Activated CD4-positive, alpha-beta T cell treated with anti-CD3 and anti-CD28 coated beads, Interleukin-2, amount 10 ng/mL, durations not matched to agents 24 days and 14 days (primary cell): ENCODE data around the gene SRSF2. TPM values are rescaled to one million over a fixed set of nuclear protein-coding genes. Genes with fewer than 3 reads are reported as not detected.

Source experiments
- DNase-seq: peaks from one replicate; pipeline ENCODE4 v3.0.0; 2022
- H3K27ac Mint-ChIP-seq: one replicate; pipeline ENCODE4 v1.8.0; 2022; ENCODE audit warnings: mild to moderate bottlenecking, mixed read lengths
- H3K27me3 Mint-ChIP-seq: one replicate; pipeline ENCODE4 v1.8.0; 2022; ENCODE audit warnings: mixed read lengths
- H3K36me3 Mint-ChIP-seq: one replicate; pipeline ENCODE4 v1.8.0; 2022; ENCODE audit warnings: low read depth, mild to moderate bottlenecking, mixed read lengths
- H3K4me1 Mint-ChIP-seq: one replicate; pipeline ENCODE4 v1.8.0; 2021; ENCODE audit warnings: mixed read lengths
- H3K4me3 Mint-ChIP-seq: one replicate; pipeline ENCODE4 v1.8.0; 2022; ENCODE audit warnings: mild to moderate bottlenecking, moderate library complexity, mixed read lengths
- H3K9me3 Mint-ChIP-seq: one replicate; pipeline ENCODE4 v1.8.0; 2021; ENCODE audit warnings: mixed read lengths
- intact Hi-C: fragments of 100-400 bp; cut with micrococcal nuclease; formaldehyde crosslinking; loops from one replicate; pipeline ENCODE4 v1.15.1; 2023
- total RNA-seq: library from RNA; stranded (reverse); gene quantifications from 2 replicates; pipeline ENCODE4 v1.2.3, GENCODE V29; 2022

SRSF2 gene, protein sequence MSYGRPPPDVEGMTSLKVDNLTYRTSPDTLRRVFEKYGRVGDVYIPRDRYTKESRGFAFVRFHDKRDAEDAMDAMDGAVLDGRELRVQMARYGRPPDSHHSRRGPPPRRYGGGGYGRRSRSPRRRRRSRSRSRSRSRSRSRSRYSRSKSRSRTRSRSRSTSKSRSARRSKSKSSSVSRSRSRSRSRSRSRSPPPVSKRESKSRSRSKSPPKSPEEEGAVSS
- total RNA-seq, result 515 and 539 TPM in 2 replicates

DNA sequence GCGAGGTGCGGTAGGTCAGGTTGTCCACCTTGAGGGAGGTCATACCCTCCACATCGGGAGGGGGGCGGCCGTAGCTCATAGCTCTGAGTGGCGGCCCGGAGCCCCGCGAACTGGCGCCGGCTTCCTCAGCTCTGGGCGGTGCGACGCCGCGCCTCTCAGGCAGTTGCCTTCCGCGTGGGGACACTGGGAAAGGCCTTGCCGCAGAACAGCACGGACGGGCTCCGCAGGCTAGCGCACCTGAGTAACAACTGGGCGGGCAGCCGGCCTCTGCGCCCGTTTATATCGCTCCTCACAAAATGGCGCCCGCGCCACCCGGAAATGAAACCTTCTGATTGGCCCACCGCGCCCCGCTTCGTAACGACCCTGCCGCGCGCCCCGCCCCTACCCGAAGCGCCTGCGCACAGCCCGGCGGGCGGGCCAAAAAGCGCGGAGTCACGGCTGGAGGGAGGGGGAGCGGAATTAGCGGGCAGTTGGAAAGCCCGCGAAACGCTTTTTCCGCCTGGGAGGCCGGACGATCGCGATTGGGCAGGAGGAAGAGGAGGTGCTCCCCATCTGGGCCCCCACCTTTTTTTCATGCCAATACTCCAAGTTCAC is at the start of gene SRSF2:
TSS of gene SRSF2 (minus strand) at position 250 of the 594 bp plus-strand sequence. CDS start at position 79, 171 bp downstream.
- Mint-ChIP-seq H3K9me3 (no peaks in the 10 kb centered on the region), H3K27ac (peak within 1 kb of the TSS; percentile 100), H3K4me3 (peak within 1 kb of the TSS; percentile 92), H3K36me3 (peaks cover 47% of the 10 kb centered on the region), H3K4me1 (peaks cover 37% of the 10 kb centered on the region), H3K27me3 (no peaks in the 10 kb centered on the region)
- DNase-seq, result peak; percentile 100
- intact Hi-C loops, result loop anchor here (1.0 to 10.0 kb wide), 8 partner anchors 11 to 715 kb away; partner anchors contain the start of genes GALR2, JMJD6, METTL23 and SEC14L1

DNA sequence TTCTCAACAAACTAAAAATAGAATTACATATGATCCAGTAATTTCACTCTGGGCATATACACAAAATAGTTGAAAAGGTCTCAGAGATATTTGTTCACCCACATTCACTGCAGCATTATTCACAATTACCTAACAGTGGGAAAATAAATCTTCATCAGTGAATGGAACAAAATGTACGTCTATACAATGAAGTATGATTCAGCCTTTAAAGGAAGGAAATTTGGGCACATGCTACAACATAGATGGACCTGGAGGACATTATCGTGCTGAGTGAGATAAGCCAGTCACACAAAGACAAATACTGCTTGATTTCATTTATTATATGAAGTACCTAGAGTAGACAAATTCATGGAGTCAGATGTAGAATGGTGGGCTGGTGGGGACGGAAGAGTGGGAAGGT is 47.8 kb upstream of the SRSF2 start:
- Mint-ChIP-seq H3K4me1 (peaks cover 10% of the 10 kb centered on the region), H3K36me3 (peaks cover 4% of the 10 kb centered on the region), H3K27ac (no peak overlapping the region), H3K9me3 (no peaks in the 10 kb centered on the region), H3K27me3 (no peaks in the 10 kb centered on the region), H3K4me3 (no peak overlapping the region)
- intact Hi-C loops, result no loop called here
- no peak for DNase-seq

DNA sequence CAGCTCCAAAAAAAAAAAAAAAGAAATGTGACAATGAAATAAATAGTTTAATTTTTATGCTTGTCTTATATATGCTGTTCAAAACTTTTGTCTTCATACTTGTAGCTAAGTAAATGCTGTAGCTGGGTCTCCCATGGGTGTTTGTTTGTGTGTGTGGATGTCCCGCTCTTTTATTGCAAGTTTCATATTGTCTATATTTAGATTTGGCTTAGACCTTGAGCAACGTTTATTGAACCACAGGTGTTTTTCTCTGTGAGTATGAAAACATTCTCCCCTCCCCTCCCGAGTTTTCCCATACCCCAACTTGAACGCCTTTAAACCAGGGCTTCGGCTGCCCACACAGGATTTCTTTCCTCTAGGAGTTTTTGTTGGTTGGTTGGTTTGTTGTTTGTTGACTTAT is 46.0 kb upstream of the SRSF2 start:
- Mint-ChIP-seq H3K36me3 (peaks cover 8% of the 10 kb centered on the region), H3K4me1 (peaks cover 10% of the 10 kb centered on the region), H3K27me3 (no peaks in the 10 kb centered on the region), H3K4me3 (no peak overlapping the region), H3K9me3 (no peaks in the 10 kb centered on the region), H3K27ac (no peak overlapping the region)
- intact Hi-C loops, result no loop called here
- DNase-seq, result no peak

DNA sequence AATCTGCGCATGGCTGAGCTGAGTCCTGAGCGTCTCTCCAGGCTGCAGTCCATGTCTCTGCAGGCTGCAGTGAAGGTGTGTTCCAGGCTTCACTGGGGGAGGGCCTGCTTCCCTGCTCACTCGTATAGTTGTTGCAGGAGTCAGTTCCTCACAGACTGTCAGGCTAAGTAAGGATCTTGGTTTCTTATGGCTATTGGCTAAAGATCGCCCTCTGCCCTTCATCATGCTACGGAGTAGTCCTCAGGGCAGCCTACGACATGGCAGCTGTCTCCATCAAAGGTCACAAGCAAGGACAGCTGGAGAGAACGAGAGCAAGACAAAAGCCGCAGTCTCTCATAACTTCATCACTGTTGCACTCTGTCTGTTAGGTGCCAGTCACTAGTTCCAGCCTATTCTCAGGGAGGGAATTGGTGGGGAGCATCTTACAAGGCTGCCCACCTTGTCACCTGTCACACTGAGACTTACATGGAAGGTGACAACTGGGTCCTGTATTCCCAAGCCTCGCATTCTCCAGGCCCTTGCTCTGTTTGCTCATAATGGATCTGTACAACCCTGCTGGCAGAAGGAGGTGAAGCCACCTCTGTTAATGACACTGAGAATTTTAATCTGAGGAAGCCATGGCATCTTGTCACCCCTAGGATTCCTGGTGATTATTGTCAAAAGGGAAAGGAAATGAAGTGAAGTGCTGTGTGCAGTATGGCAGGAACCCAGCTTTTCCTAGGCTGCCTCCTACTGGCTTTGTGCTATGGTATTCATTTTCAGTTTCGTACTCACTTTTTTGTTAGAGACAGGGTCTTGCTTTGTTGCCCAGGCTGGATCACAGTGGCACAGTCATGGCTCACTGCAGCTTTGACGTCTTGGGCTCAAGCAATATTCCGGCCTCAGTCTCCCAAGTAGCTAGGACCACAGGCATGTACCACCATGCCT is 44.2 kb upstream of the SRSF2 start:
- DNase-seq, result peak; percentile 62
- no peaks in the 10 kb centered on the region for H3K9me3 Mint-ChIP-seq
- intact Hi-C loops, result no loop called here
- H3K36me3 Mint-ChIP-seq, result peaks cover 13% of the 10 kb centered on the region
- H3K4me1 Mint-ChIP-seq, result no peaks in the 10 kb centered on the region
- no peak overlapping the region for H3K4me3 Mint-ChIP-seq
- H3K27me3 Mint-ChIP-seq, result no peaks in the 10 kb centered on the region
- H3K27ac Mint-ChIP-seq, result no peak overlapping the region

DNA sequence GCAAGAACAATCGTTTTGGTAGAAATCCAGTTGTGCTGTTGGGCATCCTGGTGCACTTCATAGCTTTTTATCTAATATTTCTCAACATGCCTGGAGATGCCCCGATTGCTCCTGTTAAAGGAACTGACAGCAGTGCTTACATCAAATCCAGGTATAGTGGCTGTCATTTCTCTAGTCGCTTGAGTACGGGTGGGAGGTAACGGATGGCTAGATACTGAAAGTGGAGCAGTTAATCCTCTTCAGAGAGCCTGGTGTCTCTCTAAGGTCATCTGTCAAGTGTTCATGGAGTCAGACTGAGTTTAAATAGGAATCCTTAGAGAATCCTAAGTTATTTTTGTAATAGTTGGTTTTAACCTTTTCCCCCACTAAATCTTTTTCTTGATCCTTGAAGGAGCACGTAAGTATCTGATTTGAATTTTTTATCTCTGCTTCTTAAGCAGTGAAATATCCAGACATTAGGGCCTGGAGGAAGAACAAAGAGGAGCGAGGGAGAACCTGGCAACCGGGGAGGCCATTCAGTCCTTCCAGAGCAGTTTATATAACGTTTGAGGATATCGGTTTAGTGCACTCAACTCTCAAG is 38.0 kb upstream of the SRSF2 start:
- no peak overlapping the region for H3K4me3 Mint-ChIP-seq
- DNase-seq, result no peak
- no peak overlapping the region for H3K27ac Mint-ChIP-seq
- intact Hi-C loops, result no loop called here
- peaks cover 6% of the 10 kb centered on the region for H3K9me3 Mint-ChIP-seq
- H3K4me1 Mint-ChIP-seq, result peaks cover 20% of the 10 kb centered on the region
- peaks cover 51% of the 10 kb centered on the region for H3K36me3 Mint-ChIP-seq
- H3K27me3 Mint-ChIP-seq, result no peaks in the 10 kb centered on the region

DNA sequence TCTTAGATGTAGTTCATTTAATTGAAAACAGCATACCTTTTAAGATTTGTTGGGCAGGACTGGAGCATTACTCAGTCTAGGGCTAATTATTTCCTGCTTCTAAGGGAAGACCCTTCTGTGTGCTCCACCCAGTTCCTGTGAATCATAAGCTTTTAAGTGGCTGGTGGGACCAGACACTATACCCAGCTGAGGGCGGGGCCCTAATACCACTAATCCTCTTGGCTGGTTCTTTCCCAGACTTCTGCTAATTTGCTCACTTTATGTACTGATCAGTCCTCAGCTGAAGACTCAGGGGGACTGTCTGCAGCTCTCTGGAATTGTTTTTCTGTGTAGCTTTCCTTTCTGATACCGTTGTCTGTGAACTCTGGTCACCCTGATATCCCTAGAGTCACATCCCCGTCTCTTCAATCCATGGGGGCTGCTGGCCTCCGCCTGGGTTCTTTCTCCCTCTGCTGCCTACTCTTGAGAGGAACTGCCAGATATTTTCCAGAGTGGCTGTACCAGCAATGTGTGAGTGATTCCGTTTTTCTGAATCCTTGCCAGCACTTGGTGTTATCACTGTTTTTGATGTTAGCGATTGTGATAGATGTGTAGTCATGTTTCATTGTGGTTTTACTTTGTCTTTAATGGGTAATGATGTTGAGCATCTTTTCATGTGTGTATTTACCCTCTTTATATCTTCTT is 35.9 kb upstream of the SRSF2 start:
- peaks cover 20% of the 10 kb centered on the region for H3K4me1 Mint-ChIP-seq
- peak; percentile 74 for DNase-seq
- peaks cover 52% of the 10 kb centered on the region for H3K36me3 Mint-ChIP-seq

DNA sequence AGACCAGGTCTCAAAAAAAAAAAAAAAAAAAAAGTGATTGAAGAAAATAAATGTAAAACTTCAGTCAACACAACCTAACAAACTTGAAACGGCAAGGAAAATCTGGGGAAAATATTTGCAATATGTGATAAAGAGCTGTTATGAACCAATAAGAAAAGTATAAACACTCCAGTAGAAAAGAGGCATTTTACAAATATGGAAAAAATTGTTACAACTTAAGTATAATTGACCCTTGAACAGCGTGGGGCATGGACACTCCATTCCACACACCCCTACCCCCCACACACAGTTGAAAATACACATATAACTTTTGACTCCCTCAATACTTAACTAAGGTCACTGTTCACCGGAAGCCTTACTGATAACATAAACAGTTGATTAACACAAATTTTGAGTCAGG is 21.4 kb upstream of the SRSF2 start:
- H3K27ac Mint-ChIP-seq, result no peak overlapping the region
- intact Hi-C loops, result no loop called here
- H3K36me3 Mint-ChIP-seq, result peaks cover 25% of the 10 kb centered on the region
- H3K27me3 Mint-ChIP-seq, result no peaks in the 10 kb centered on the region
- no peak overlapping the region for H3K4me3 Mint-ChIP-seq
- peaks cover 8% of the 10 kb centered on the region for H3K4me1 Mint-ChIP-seq
- no peaks in the 10 kb centered on the region for H3K9me3 Mint-ChIP-seq
- no peak for DNase-seq

More for the DNA sequence above, 35.9 kb upstream of the SRSF2 start:
- Mint-ChIP-seq H3K9me3 (peaks cover 6% of the 10 kb centered on the region), H3K27me3 (no peaks in the 10 kb centered on the region), H3K4me3 (peak overlapping the region; percentile 71), H3K27ac (peak overlapping the region; percentile 82)
- intact Hi-C loops, result no loop called here

DNA sequence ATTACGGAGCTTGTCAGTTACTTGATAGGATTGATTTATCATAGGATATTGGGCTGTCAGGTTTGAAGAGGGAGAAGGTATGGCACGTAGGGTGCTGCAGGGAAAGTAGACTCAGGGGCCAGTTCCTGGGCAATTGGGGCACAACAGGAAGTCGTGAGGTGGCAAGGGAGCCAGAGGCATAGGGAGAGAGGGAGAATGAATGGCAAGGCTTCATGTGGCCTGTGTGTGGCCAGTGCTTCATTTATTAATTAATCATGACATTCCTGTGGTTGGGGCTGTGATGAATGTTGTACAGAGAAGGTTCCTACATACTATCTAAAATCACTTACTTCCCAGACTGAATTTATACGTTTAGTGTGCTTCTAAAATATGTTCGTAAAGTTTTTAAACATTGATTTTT is 20.1 kb upstream of the SRSF2 start:
- intact Hi-C loops, result no loop called here
- Mint-ChIP-seq H3K4me1 (peaks cover 18% of the 10 kb centered on the region), H3K27ac (no peak overlapping the region), H3K4me3 (no peak overlapping the region), H3K36me3 (peaks cover 31% of the 10 kb centered on the region), H3K9me3 (no peaks in the 10 kb centered on the region), H3K27me3 (no peaks in the 10 kb centered on the region)
- no peak for DNase-seq

DNA sequence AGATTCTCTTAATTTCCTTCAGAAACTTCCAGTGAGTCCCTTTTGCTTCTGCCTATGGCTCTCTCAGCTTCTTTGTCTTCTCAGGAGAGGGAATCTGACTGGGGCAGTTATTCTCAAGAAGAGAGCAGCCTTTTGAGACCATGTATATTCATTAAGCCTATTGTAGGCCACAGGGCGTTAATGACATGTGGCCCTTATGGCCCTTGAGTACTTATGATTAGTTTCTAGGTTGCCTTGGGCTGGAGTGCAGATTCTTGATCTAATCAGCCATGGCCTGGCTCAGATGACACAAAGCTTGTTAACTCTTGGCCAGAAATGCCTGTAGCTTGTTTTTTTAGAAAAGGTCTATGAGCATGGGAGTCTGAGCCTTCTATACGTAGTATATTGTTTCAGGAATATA is 18.2 kb upstream of the SRSF2 start:
- intact Hi-C loops, result no loop called here
- peaks cover 21% of the 10 kb centered on the region for H3K4me1 Mint-ChIP-seq
- no peaks in the 10 kb centered on the region for H3K27me3 Mint-ChIP-seq
- H3K27ac Mint-ChIP-seq, result no peak overlapping the region
- no peaks in the 10 kb centered on the region for H3K9me3 Mint-ChIP-seq
- DNase-seq, result no peak
- H3K4me3 Mint-ChIP-seq, result no peak overlapping the region
- peaks cover 34% of the 10 kb centered on the region for H3K36me3 Mint-ChIP-seq

DNA sequence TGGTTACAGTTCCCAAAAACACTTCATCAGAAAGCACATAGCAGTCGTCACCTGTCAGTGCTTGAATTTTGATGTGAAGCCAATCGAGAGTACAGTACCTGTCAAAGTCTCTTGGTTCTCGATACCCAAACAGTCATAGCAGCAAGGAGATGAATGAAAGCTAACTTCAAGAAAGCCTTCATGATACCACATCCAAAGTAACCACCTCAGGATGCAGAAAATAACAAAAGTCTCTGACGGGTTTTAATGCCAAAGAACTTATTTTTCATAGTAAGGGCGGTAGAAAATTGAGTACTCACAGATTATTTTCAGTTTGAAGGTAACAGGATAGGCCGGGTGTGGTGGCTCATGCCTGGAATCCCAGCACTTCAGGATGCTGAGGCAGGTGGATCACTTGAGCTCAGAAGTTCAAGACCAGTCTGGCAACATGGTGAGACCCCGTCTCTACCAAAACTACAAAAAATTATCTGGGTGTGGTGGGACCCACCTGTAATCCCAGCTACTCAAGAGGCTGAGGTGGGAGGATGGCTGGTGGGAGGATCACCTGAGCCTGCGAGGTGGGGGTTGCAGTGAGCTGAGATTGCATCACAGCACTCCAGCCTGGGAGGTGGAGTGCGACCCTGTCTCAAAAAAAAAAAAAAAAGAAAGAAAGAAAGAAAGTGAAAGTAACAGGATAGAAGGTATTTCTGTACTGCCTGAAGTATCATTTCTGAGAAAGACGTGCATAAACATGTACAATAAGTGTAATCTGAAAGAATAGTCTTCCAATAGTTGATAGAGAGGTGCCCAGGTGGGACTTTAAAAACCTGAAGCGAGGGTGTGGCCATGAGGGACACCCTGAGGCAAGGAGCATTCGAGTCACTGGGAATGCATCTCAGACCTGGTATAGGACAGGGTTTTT is 16.2 kb upstream of the SRSF2 start:
- Mint-ChIP-seq H3K4me1 (peaks cover 23% of the 10 kb centered on the region), H3K4me3 (peak overlapping the region; percentile 89), H3K27me3 (no peaks in the 10 kb centered on the region), H3K36me3 (peaks cover 38% of the 10 kb centered on the region), H3K9me3 (no peaks in the 10 kb centered on the region), H3K27ac (peak overlapping the region; percentile 92)
- DNase-seq, result peak; percentile 77
- intact Hi-C loops, result loop anchor here (2.0 kb wide), 1 partner anchor 15 kb away; the partner anchor contains the start of gene MFSD11

DNA sequence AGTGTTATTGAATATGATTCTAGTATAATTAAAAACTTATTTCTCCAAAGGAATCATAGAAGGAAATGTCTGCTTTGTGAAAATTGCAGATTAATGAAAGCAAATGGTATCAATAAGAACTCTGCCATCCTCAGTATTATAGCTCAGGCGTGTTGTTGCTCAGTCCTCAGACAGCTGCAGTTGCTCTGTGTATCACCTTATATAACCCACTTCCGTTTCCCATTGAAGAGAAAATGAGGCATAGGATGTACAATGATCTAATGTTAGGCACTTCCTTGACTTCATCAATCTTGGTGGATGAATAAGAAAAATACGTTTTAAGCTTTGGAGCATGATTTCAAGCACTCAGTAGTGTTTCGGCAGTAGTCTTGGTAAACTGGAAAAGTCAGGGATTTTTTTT is 14.9 kb upstream of the SRSF2 start:
- DNase-seq, result peak; percentile 61
- intact Hi-C loops, result loop anchor here (2.0 kb wide), 1 partner anchor 13 kb away; the partner anchor contains the start of gene MFSD11

DNA sequence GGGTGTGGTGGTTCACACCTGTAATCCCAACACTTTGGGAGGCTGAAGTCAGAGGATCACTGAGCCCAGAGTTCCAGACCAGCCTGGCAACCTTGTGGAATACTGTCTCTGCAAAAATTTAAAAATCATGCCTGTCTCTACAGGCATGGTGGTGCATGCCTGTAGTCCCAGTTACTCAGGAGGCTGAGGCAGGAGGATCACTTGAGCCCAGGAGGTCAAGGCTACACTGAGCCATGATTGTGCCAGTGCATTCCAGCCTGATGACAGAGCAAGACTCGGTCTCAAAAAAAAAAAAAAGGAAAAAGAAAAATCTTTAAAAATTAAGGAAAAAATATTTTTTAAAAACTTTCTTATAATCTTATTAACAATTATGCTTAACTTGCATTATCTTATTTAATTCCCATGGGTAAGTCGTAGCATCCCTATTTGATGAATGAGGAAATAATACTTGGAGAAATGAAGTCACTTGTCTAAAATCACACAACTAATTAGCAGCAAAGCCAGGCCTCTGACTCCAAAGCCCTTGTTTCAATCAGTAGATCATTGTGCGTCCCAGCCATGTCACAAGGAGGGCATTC is 14.4 kb upstream of the SRSF2 start:
- no peaks in the 10 kb centered on the region for H3K27me3 Mint-ChIP-seq
- H3K9me3 Mint-ChIP-seq, result no peaks in the 10 kb centered on the region
- peaks cover 33% of the 10 kb centered on the region for H3K36me3 Mint-ChIP-seq
- H3K4me3 Mint-ChIP-seq, result no peak overlapping the region
- H3K4me1 Mint-ChIP-seq, result peaks cover 19% of the 10 kb centered on the region
- H3K27ac Mint-ChIP-seq, result no peak overlapping the region
- no peak for DNase-seq
- intact Hi-C loops, result no loop called here

More for the DNA sequence above, 14.9 kb upstream of the SRSF2 start:
- H3K9me3 Mint-ChIP-seq, result no peaks in the 10 kb centered on the region
- peaks cover 20% of the 10 kb centered on the region for H3K4me1 Mint-ChIP-seq
- H3K27me3 Mint-ChIP-seq, result no peaks in the 10 kb centered on the region
- H3K4me3 Mint-ChIP-seq, result peak overlapping the region; percentile 39
- H3K36me3 Mint-ChIP-seq, result peaks cover 32% of the 10 kb centered on the region
- H3K27ac Mint-ChIP-seq, result peak overlapping the region; percentile 74
